ENCODE results near the gene SMPD4.
"Not testable (repeated sequence)": the region's sequence is repeated elsewhere in the genome, so short reads cannot be mapped to it uniquely, and the experiment has no call there.

The SMPD4 gene

DNA sequence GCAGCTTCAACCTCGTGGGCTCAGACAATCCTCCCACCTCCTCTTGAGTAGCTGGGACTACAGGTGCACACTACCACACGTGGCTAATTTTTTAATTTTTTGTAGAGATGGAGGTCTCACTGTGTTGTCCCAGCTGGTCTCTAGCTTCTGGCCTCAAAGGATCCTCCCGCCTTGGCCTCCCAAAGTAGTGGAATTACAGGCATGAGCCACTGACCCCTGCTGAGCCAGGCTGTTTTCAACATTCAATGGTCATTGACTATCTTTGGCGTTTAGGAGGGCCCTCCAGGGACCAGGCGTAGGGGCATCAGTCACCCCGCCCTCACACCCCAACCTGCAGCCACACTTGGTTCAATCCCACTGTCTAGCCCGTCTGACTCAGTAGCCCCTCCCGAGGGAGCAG, 5.9 kb upstream of the SMPD4 start:
- H3K4me3 ChIP-seq (ENCODE audit: low read depth, low read length), result no peak overlapping the region

DNA sequence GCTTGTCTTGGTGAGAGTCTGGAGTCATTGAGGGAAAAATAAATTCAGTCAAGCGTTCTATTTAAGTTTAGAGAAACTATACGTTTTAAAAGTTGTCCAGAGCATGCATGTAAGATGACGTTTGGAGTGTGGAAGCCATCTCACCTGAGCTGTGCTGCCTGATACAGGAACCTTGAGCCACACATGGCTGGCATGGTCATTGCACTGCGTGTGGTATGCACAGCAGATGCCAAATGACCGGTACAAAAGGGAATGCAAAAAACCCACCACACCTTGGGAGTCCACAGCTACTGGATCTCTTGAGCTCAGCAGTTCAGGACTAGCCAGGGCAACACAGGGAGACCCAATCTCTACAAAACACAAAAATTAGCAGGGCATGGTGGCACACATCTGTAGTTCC, 5.0 kb upstream of the SMPD4 start:
- H3K4me3 ChIP-seq (ENCODE audit: low read depth, low read length), result no peak overlapping the region

DNA sequence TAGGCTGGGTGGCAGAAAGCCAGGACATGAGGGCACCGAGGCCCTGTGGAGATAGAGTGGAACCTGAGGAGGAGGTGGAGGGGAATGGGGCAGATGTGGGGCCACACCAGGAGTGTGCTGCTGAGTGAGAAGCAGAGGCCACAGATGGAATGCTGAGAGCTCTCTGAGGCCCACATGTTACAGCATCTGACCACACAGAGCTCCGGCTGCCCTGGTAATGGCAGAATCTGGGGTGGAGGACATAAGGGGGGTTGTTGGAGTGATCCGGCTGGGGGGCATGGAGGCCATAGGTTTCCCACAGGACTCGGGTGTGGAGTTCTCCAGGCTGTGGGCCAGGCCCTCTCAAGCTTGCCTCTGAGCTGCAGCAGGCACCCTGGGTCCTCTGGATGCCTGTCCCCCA, 4.5 kb upstream of the SMPD4 start:
- H3K4me3 ChIP-seq (ENCODE audit: low read depth, low read length), result no peak overlapping the region

DNA sequence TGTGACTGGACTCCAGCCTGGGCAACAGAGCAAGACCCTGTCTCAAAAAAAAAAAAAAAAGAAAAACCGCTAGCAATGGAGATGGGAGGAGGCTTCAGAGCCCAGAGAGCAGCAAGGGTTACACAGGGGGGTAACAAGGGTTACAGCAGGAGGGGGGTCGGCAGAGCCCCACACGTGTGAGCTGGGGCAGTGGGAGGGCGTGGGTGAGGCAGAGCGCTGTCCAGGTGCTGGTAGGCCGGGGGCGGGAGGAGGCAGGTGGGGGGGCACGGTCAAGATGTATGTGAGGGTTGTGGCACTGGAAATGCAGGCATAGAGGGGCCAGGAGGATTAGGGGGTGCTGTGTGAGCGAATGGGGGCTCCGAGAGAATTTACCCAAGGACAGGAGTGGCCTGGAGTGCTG, 4.0 kb upstream of the SMPD4 start:
- no peak overlapping the region for H3K4me3 ChIP-seq (ENCODE audit: low read depth, low read length)

DNA sequence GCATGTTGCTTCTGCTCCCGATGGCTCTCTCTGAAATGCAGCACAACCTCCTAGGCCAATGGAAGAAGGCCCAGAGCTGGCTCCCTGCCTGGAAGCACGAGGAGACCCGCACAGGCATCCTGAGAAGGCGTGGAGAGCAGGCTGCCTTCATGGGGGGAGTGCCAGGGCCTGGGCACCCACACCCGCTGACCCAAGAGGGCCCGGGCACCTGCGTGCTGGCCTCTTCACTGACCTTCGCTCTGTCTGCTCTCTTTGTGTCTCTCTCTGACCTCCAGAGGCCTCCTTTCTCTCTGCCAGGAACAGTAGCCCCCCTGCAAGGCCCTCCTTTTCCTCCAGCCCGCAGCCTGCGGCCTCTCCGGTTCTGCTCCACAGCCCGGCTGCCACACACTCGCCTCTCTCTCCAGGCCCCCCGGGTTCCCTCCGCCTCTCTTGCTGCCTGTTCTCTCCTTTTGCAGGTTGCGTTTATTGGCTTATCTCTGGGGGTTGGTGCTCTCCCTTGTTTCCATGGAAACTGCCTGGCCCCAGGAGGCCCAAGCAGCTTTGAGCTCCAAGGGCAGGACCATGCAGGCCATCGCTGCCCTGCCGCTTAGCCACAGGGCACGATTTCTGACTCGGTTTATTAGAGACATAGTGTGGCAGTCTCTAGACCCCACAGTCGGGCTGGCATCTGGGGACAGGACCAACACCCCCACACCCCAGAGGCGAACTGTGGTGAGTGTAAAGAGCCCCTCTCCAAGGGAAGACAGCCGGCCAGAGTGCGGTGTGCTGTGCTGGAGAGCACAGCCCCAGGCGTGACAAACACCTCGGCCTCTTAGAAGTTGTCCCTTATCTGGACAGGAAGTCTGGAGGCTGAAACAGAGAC, 2.3 kb upstream of the SMPD4 start:
- H3K4me3 ChIP-seq (ENCODE audit: low read depth, low read length), result no peak overlapping the region

DNA sequence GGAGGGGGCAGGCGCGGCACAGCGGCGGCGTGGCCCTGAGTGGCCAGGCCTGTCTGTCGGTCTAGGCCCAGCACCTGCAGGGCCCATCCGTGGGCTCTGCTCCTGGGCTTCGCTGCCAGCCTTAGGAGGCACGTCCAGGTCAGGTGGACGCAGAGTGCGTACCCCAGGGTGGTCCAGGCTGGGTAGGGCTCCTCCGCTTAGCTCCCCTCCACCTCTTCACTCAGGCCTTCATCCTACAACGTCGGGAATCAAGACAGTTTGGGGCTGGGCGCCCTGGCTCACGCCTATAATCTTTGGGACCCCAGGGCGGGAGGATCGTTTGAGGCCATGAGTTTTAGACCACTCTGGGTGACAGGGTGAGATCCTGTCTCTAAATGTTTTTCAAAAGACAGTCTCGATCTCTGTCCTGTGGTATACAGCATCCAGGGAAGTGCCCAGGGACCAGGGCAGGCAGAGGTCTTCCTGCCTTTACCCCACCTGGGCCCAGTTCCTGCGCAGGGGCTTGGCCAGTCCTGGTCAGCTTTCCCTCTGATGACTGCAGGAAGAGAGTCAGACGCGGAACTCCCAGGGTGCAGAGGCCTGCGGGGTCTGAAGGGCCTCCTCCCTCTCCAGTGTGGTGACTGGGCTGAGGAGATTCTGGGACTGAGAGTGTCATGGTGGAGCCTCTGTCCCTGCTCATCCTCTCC, 1.6 kb upstream of the SMPD4 start:
- peak overlapping the region; percentile 30 for H3K4me3 ChIP-seq (ENCODE audit: low read depth, low read length)

DNA sequence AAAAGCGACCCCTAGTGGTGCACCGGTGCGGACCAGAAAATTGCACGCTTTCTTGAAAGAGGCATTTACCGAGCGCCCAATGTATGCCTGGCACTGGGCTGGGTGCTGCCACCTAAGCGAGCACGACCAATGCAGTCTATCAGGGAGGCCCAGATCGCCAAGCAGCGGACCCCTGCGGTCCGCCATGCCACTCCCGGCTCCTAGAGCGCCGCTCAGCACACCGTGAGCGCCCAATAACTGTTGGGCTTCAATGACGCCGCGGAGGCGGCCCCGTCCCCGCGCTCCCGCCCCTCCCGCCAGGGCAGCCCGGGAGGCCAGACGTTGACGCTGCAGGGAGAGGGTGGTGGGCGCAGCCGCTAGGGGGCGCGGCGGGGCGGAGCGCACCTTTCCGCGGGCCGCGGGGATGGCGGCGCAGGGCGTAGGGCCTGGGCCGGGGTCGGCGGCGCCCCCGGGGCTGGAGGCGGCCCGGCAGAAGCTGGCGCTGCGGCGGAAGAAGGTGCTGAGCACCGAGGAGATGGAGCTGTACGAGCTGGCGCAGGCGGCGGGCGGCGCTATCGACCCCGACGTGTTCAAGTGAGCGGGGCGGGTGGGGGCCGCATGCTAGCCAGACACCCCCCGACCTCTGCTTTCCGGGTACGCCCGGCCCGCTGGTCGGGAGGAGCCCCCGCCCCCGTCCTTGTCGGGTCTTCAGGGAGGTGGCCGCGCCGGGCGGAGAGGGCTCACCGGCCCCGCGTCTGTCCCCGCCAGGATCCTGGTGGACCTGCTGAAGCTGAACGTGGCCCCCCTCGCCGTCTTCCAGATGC, 679 bp upstream of the SMPD4 start, which contains the start of gene MZT2B:
Gene MZT2B (plus strand): TSS at position 383 of the 803 bp plus-strand sequence. CDS start 21 bp downstream, at position 404.
- H3K4me3 ChIP-seq (ENCODE audit: low read depth, low read length), result peak within 1 kb of the TSS; percentile 89

DNA sequence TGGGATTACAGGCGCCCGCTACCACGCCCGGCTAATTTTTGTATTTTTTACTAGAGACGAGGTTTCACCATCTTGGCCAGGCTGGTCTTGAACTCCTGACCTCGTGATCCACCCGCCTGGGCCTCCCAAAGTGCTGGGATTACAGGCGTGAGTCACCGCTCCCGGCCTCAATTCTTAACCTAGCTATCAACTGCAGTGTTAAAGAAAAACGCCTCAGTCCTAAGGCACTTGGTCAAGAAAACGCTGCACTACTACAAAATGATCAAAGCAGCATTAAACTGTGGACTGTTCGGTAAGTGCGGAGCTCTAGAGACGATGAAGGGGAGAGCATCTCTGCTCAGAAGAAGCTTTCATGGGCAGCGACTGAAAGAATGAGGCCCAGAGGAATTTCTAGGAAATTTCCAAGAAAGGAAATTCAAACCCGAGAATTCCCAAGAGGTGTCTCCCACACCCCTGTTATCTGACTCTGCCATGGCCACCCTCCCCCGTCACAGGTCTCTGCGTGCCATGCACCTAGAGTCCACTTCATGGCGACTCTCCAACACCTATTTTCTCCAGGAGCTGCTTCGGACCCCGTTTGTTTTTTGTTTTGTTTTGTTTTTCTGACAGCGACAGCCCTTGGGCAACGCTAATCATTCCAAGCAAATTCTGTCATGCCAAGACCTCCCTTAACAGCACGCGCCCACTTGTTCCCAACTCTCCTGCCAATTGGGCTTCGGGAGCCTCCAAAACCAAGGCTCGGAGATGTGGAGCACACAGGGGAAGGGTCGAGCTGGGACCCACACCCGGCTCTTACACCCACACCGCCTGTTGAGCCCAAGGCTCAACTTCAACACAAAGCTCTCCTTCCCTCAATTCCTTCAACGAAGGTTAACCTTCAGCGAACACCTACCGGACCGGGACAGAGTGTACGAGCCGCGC, 738 bp downstream of the SMPD4 start:
- peak overlapping the region; percentile 89 for H3K4me3 ChIP-seq (ENCODE audit: low read depth, low read length)

DNA sequence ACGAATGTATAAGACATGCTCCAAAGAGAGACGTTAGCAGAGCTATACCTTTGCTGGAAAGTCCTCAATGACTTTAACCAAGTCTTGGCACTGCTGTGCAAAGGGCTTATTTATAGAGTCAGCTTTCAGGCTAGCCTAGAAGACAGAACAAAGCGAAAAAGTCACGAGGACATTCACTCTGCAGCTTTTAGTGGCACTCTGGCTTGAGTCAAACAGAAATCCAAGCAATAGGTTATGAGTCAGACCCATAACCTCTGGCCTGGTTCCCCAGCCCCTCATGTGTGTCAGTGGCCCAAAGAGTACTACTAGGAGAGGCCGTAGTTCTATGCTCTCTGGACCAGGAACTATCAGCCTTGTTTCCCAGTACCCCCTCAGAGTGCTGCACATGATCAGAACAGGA, 6.5 kb downstream of the SMPD4 start:
- not testable (repeated sequence) for H3K4me3 ChIP-seq (ENCODE audit: low read depth, low read length)

DNA sequence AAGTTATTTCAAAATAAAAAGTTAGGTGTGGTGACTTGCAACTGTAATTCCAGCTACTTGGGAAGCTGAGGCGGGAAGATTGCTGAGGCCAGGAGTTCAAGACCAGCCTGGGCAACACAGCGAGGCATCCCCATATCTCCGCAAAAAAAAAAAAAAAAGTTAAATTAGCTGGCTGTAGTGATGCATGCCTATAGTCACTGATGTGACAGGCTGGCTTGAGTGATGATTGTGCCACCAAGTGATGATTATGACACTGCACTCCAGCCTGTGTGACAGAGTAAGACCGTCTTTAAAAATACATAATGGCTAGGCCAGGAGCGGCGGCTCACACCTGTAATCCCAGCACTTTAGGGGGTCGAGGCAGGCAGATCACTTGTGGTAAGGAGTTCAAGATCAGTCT, 11.5 kb downstream of the SMPD4 start:
- no peak overlapping the region for H3K4me3 ChIP-seq (ENCODE audit: low read depth, low read length)

DNA sequence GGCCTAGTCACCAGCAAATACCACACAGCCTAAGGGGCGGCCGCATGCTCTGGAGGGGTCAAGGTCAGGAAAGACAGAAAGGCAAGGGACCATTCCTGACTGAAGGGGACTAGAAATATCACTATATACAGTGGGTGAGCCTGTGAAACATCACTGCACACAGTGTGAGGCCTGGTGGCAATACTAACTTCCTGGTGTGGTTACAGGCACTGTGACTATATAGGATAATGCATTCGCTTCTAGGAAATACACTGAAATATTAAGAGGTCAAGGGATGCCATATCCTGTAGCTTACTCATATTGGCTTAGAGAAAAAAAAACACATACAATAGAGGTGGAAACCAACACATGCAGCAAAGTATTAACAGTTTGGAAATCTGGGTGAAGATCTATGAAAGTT, 12.2 kb downstream of the SMPD4 start:
- H3K4me3 ChIP-seq (ENCODE audit: low read depth, low read length), result not testable (repeated sequence)

DNA sequence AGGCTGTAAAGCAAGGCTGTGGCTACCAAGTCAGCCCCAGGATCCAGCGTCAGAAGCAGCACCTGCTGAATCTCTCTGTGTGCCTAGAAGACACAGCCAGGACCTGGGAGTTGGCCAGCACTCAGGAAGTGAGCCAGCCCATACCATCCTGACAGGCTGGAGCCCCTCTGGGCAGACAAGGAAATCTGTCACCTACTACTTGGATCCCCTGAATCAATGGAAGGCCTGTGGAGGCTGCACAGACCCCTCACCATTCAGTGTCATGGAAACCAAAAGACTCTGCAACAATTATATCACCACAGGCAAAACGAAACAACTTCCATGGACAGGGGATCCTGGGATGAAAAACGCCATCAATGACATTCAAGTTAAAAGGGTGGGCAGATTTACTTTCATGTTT, 14.8 kb downstream of the SMPD4 start:
- not testable (repeated sequence) for H3K4me3 ChIP-seq (ENCODE audit: low read depth, low read length)

DNA sequence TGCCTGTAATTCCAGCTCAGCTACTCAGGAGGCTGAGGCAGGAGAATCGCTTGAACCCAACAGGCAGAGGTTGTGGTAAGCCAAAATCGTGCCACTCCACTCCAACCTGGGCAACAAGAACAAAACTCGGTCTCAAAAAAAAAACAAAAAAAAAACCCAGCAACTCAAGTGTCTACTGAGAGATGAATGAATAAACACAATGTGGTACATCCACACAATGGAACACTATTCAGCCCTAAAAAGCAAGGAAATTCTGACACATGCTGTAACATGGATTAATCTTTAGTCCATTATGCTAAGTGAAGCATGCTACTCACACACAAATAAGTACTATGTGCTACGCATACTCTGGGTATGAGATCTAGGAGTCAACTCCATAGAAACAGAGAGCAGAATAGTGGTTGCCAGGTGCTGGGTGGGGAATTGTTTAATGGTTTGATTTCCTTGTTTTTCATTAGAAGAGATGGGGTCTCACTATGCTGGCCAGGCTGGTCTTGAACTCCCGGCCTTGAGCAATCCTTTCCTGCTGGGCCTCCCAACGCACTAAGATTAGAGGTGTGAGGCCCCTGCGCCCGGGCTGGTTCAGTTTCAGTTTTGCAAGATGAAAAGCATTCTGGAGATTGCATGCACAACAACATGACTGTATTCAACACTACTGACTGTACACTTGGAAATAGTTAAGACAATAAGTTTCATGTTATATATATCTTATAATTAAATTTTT, 15.9 kb downstream of the SMPD4 start:
- H3K4me3 ChIP-seq (ENCODE audit: low read depth, low read length), result no peak overlapping the region

DNA sequence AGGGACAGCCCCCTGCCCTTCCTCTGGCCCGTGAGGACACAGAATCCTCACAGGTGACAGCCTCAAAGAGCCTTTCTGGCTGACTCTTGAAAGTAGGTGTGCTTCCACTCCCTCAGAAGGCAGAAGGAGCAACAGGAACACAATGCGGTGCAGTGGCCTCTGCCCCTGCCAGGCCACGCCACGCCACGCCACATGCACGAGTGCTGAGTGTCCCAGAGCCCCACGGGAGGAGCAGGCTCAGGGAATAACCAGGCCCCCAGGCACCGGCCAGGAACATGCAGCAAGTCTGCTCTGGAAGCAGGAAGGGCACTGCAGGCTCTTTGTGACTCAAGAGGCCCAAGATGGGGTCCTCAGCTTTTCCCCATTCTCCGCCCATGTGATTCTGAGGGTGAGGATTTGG, 18.4 kb downstream of the SMPD4 start:
- H3K4me3 ChIP-seq (ENCODE audit: low read depth, low read length), result no peak overlapping the region

DNA sequence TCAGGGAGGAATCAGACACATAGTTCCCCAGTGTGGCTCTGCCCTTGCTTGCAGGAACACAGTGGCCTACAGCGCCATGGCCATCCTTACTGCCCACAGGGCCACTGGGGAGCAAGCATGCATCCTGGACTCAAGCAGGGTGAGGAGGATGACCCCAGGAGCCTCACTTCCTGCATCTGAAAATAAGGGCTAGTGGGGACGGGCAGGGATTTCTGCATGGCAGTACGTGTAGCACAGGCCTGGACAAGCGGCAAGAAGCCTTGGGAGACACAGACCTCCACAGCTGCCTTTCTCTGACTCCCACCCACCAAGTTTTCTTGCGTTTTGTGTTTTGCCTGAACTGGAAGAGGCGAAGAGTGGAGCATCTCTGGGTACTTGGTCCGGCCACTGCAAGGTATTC, 18.9 kb downstream of the SMPD4 start:
- H3K4me3 ChIP-seq (ENCODE audit: low read depth, low read length), result not testable (repeated sequence)

DNA sequence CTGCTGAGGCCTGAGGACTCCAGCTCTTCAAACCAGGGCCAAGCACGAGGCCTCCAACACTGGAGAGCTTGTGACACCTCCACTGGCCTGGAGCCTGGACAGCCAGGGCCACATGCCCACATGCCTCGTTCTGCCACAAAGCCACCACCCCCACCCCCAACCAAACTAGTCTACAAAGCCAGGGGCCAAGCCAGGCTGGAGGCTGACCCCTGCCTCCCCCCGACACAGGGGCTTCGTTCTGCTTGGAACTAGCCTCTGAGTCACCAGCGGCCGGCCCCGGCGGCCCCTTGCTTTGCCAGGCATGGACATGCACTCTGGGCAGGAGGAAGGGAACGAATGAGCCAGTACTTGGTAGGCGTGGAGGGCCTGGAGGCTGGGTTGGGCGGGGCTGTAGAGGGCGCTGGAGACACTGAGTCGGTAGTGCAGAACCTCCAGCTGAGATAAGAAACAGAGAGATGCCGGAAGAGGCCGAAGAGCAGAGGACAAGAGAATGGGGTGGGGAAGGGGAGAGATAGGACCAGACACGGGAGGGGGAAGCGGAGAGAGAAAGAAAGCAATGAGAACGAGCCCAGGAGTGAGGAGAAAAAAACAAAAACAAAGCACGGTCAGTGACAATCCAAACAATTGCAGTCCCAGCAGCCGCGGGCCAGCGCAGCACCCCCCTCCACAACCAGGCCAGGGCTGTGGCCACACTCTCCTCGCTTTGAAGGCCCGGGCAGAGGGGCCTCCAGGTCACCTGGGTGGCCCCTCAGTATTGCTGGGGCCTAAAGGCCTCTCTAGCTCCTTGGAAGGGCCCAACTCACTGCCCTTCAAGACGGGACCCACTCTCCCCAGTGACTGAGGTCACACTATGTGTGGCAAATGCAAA, 20.3 kb downstream of the SMPD4 start:
- H3K4me3 ChIP-seq (ENCODE audit: low read depth, low read length), result not testable (repeated sequence)

DNA sequence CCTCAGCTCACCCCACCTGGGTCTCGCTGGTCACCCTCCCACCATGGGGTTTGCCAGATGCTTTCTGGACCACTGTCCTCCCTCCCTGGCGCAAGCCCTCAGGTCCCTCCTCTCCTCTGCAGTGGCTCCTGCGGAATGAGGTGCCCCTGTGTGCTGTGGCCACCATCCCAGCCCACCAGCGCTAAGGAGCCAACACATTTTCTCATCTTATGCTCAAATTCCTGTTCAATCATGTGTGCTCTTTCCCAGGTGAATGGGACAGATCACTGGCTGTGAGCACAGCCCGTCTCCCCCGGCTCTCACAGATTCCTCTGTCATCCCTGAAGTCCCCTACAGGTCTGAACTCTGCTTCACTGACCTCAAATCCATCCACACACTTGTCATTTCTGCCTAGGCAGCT, 21.3 kb downstream of the SMPD4 start:
- no peak overlapping the region for H3K4me3 ChIP-seq (ENCODE audit: low read depth, low read length)

DNA sequence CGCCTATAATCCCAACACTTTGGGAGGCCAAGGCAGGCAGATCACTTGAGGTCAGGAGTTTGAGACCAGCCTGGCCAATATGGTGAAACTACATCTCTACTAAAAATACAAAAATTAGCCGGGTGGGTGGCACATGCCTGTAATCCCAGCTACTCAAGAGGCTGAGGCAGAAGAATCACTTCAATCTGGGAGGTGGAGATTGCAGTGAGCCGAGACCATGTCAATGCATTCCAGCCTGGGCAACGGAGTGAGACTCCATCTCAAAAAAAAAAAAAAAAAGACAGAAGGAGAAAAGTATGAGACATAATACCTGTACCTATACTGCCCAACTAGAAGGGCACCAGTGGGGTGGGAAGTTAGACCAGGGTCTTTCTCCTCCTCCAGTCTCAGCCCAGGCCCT, 22.0 kb downstream of the SMPD4 start:
- not testable (repeated sequence) for H3K4me3 ChIP-seq (ENCODE audit: low read depth, low read length)

DNA sequence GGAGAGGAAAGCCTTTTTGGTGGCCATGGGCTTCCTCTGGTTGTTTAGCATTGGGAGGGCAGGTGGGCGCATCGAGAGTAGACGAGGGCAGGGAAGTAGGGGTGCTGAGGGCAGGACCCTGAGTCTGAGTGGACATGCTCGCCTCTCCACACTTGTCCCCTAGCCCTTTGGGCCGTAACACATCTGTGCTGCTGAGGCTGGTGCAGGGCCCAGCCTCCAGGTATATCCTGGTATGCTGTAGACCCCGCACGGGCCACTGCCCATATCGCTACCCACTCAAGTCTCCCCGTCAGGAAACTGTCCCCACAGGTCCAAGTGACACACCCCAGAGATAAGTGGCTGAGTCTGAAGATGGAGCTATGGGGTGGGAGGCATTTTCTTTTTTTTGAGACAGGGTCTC, 22.8 kb downstream of the SMPD4 start:
- no peak overlapping the region for H3K4me3 ChIP-seq (ENCODE audit: low read depth, low read length)
